NCI-H2196 treated with DMSO at 0.1 percent for 48 hours (cell line): ENCODE results near the gene VWA2.

Experiments used
- DNase-seq: peaks from one replicate; lab custom pipeline; 2025; ENCODE audit not compliant: unreplicated experiment; lab: John Stamatoyannopoulos, UW

Gene VWA2

GRCh38 chr10:114245121-114245791 lies 6.2 kb downstream of the VWA2 start:
- no peak for DNase-seq

GRCh38 chr10:114246679-114247305 lies 7.7 kb downstream of the VWA2 start:
- no peak for DNase-seq

- no peak for DNase-seq
These were observed 11.2 kb downstream of the VWA2 start for GRCh38 chr10:114250236-114250635.

GRCh38 chr10:114250716-114251115 lies 11.7 kb downstream of the VWA2 start:
- DNase-seq: no peak

- DNase-seq: no peak
These were observed 13.0 kb downstream of the VWA2 start for GRCh38 chr10:114252092-114252491.

- DNase-seq: no peak
These were observed 13.8 kb downstream of the VWA2 start for GRCh38 chr10:114252883-114253282.

- no peak for DNase-seq
These were observed 16.2 kb downstream of the VWA2 start for GRCh38 chr10:114255227-114255626.

- DNase-seq: no peak
These were observed 17.1 kb downstream of the VWA2 start for GRCh38 chr10:114256008-114256765.

- no peak for DNase-seq
These were observed 17.8 kb downstream of the VWA2 start for GRCh38 chr10:114256822-114257221.

GRCh38 chr10:114257498-114257897 lies 18.4 kb downstream of the VWA2 start:
- DNase-seq: no peak

GRCh38 chr10:114258274-114258840 lies 19.3 kb downstream of the VWA2 start:
- no peak for DNase-seq

- no peak for DNase-seq
These were observed 20.8 kb downstream of the VWA2 start for GRCh38 chr10:114259824-114260223.

GRCh38 chr10:114260366-114260765 lies 21.3 kb downstream of the VWA2 start:
- no peak for DNase-seq

- no peak for DNase-seq
These were observed 22.0 kb downstream of the VWA2 start for GRCh38 chr10:114261076-114261475.

- DNase-seq: no peak
These were observed 23.4 kb downstream of the VWA2 start for GRCh38 chr10:114262496-114262895.

GRCh38 chr10:114265392-114266053 lies 26.5 kb downstream of the VWA2 start:
- no peak for DNase-seq

GRCh38 chr10:114266521-114266920 lies 27.5 kb downstream of the VWA2 start:
- peak; percentile 39 for DNase-seq

GRCh38 chr10:114271075-114271778 lies 32.2 kb downstream of the VWA2 start:
- no peak for DNase-seq

- DNase-seq: no peak
These were observed 32.7 kb downstream of the VWA2 start for GRCh38 chr10:114271779-114272167.

- no peak for DNase-seq
These were observed 33.6 kb downstream of the VWA2 start for GRCh38 chr10:114272696-114273095.

- no peak for DNase-seq
These were observed 34.9 kb downstream of the VWA2 start for GRCh38 chr10:114273910-114274309.
